Limb (tissue), 2 donors: ENCODE measurements around the gene NRIP1.

Experiments used
- DNase-seq, 2 donors: peaks; one replicate each; pipeline ENCODE4 v3.0.0-alpha.2; 2016; ENCODE audit errors: extremely low spot score in 2 of 2

Gene NRIP1

DNA sequence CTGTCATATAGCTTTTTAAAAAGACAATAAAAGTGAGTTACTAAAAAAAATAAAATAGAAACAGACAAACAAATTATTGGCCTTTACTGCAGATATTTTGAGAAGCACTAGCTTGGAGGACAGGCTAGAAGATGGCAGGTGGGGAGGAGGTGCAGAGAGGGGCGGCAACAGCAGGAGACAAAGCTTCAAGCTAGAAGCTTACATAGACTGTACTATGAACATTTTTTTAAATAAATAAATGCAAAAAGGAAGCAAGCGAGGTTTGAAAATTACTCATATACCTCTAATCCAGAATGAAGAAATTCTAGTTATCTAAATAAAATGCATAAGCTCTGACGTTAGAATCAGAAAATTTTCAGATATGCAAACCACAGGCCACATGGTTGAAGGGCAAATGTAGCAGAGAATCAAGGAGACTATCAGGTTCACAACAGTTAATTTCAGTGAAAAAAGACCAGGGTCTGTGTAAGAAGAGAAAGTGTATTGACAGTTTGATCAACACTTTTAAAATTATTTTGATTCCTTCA, 54.9 kb downstream of the NRIP1 start:
- DNase-seq, result no peak

DNA sequence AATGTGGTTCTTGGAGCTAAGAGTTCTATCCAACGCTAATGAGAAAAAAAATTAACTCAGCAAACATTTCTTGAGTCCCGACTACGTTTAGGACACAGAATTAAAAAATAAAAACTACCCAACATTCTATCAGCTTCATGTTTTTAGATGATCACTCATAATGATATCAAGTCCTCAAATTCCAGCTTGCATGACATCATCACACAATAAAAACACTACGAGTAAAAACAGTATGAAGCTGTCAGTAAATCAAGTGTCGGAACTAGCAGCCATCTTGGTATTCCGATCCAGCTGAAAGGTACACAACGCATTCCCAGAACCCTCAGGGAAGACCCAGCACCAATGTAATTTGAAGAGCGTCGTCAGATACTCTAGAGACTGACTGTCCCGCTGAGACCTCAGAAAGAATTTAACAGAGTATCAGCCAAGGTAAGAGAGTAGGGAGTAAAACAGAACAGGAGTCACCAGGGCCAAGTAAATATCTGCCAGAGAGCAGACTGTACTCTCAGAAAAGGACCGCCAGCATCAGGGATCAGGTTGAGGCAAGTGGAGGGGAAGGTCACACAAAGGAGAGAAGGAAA, 57.0 kb downstream of the NRIP1 start:
- no peak for DNase-seq

DNA sequence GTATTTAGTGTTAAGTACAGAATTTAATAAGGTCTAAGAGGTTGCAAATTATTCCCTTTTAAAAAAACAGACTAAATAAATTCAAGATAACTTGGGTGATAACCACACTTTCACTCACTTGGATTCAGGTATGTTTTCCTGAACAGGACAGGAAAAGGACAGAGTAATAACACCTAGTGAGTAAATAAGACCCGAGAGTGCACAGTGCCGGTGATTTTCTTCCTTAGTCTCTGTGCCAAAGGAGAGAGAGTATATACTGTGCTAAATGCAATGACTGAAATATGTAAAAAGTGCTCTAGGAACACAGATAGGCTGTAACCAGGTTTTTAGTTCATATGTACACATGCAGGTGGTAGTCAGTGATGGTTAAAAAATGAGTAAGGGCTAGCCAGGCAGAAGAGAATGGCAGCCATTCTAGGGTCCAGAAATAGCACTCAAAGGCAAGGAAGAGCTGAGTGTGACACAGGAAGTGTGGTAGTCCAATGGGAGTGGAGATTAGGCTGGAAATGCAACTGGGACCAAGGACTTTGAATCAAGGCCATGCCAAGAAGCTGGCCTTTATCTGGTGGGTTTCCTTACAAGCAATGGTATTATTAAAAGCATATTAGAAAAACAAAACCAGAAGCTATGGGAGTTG, 58.1 kb downstream of the NRIP1 start:
- no peak for DNase-seq

DNA sequence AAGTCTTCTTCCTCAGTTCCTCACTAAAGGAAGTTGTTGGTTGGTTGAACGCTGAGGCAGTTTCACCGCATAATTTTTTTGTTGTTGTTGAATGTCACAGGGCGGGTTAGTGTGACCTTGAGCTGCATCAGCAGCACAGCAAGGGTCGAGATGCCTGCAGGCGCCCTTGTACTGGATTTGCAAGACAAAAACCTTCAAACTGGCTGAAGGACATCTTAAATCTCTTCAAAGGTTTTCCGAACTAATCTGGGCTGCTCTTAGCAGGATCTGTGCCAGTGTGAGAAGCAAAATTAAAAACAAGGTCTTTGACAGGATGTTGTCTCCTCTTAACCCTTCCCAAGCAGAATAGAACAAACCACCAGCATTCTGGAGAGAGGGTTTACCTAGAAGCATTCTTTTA, 59.4 kb downstream of the NRIP1 start:
- no peak for DNase-seq

DNA sequence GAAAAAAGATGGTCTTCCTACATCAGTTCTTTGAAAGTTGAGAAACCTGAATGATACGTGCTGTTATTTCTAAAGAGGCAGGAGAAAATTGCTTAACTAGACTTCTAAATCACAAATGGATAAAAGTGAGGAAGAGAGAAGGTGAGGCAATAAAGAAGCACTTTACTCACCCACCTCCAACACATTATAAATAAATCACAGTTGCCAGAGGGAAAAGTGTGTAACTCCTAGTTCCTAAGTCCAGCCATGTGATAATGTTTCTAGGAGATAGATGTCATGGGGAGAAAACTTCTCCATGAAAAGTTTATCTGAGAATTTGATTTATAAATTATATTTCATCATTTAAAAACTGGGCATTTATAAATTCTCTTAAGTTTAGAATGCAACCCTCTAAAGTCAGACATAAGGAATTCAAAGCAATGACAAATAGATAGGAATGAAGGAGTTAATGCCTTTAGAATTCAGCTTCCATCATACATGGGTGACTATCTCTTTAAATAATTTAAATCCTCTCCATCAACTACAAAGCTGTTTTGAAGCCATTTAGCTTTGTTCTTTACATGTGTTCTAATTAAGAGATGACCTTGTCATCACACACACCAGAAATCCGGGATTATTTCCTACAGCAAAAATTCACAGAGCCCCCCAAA, 60.0 kb downstream of the NRIP1 start:
- no peak for DNase-seq

DNA sequence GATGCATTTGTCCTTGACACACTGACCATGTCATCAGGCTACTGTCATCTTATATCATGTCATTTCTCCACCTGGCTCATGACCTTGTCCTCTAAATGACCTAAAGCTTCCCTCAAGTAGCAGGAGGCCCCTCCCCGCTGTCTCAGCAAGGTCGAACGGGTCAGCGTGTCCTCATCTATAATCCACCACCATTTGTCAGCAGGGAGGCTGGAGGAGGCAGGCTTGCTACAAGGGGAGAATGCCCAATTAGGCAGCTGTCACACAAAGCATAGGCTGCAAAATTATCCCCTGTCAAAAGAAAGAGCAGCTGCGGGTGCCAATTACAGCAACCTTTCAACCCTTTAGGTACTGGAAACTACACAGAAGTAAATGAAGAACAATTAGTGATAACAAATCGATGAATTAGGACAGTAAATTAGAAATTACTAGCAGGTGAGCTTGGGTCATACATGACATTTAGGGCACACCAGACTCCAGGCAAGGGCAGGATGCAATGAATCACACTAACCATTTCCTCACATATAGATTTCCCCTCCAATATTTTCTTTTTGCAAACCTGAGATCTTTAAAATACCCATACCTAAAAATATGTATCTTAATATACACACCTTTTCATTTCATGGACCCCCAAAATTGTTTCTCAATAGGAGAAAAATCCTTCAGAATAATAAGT, 61.2 kb downstream of the NRIP1 start:
- peak; percentile 40 to 42 for DNase-seq

DNA sequence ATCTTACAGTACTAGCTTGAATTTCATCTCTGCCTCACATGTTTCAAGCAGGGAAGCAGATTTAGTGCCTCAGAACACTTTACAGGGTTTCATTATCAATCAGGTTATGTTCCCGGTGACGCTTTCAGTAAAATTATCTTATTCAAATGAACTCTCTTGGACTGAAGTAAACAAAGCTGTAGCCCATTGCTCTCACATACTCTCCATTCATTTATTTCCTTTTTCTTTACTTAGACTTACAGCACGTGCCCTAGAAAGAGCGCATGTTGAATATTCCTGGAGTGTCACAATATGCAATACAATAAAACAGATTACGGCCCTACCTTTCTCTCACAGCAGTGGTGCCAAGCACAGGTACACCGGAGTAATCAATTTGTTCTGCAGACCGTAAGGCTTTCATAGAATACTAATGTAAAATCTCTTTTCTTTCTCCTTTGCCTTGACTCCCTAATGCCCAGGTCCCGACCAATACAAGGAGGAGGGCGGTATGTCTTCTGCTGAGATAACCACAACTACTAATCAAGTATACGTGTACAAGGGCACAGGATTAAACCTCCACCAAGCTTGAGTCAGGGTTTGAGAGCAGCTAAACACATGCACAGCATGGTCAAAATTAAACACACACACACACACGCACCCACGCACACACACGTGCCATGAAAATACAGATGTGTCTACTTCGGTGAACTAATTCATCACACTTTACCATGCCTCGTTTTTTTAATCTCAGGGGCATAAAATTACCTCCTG, 62.8 kb downstream of the NRIP1 start:
- DNase-seq, result no peak

DNA sequence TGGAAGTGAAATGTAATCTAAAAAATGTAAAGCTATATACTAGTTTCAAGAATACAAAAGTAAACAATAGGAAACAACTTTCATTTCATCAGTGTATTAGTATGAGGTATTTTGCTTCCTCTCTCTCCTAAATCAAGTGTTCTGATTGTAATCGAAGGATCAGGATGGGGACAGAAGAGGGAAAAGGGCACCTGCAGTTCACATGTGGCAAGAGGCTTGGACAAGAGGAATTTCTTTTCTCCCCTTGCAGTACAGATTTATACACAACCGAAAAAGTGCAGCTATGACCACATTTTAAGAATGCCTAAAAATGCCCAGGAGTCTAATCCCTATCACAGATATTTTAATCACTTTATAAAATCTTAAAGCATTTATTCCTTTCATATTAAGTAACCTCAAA, 63.7 kb downstream of the NRIP1 start:
- no peak for DNase-seq

DNA sequence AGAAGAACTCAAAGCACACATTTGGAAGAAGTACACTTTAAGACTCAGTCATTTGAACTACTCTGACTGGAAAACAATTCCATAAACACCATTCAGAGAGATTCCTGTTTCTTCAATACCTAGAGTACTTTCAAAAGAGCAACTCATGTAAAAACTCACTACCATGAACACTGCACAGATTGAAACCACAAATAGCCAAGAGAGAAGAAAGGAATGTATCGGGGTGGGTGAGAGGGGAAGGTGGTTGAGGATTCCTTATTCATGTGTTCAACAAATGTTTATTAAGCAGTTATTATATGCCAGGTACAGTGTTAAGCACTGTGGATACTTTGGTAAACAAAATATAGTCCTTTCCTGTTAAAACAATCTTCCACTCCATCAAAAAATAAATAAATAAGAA, 64.7 kb downstream of the NRIP1 start:
- DNase-seq, result no peak

DNA sequence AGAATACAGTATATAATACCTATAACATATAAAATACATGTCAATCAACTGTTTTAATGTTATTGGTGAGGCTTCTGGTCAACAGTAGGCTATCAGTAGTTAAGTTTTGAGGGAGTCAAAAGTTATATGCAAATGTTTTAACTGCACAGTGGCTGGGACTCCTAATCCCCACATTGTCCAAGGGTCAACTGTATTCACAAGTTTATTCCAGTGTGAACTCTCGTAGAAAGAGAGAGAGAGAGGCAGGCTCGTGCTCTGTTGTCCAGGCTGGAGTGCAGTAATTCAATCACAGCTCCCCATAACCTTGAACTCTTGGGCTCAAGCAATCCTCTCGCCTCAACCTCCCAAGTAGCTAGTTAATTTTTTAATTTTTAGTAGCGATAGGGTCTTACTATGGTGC, 66.0 kb downstream of the NRIP1 start:
- DNase-seq, result no peak

DNA sequence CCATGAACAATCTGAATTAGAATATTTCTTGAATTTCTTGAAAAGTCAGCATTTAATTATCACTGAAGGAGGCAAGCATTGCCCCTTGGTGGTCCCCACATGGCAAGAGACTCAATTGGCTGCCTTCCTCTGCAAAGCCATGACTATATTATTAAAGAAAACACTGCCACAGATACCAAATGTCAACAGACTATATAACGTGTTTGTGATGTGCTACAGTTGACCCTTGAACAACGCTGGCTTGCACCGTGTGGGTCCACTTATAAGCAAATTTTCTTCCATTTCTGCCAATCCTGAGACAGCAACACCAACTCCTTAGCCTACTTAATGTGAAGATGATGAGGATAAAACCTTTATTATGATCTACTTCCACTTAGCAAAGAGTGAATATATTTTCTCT, 66.5 kb downstream of the NRIP1 start:
- DNase-seq, result no peak

DNA sequence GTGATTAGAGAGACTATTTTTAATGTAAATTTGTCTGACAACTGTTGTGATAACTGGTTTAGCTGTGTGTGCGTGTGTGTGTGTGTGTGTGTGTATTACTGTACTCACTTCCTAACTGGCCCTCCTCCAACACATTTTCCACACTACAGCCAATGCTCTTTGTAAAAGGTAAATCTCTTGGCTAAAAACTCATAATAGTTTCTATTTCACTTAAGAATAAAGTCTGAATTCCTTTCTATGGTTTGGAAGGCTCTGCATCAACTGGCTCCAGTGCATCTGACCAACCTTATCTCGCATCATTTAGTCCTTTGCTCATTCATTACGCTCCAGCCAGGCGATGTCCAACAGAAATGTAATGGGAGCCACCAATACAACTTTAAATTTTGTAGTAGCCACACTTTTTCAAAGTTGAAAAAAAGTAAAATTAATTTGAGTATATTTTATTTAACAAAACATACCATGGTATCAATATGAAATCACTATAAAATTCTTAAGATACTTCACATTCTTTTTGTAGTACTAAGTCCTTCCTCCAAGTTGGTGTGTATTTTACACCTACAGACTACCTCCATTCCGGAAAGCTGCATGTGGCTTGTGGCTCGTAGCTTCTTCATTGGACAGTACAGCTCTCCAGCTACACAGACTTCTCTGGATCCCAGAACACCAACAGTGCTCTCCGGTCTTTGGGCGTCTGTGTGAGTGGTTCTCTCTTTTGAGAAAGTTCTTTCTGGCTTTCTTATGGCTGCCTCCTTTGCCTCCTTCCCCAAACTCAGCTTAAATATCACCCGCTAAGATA, 68.9 kb downstream of the NRIP1 start:
- DNase-seq, result peak in 1 of 2 donors; percentile 45

DNA sequence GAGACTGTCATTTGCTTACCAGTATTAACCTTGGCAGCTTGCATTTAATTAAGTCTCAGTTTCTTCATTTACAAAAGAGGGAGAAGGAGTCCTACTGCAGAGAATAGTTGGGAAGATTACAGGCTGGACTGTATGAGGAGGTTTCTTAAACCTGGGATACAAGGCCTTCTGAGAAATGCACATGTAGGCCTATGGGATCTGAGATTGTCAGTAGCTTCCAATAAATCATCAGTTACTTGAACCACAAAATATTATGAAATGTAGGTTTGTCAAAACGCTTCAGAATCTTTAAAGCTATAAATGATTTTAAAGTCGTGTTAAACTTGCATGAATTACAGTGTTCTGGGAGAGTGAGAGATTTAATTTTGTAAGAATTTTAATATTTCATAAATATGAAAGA, 69.6 kb downstream of the NRIP1 start:
- DNase-seq, result no peak

DNA sequence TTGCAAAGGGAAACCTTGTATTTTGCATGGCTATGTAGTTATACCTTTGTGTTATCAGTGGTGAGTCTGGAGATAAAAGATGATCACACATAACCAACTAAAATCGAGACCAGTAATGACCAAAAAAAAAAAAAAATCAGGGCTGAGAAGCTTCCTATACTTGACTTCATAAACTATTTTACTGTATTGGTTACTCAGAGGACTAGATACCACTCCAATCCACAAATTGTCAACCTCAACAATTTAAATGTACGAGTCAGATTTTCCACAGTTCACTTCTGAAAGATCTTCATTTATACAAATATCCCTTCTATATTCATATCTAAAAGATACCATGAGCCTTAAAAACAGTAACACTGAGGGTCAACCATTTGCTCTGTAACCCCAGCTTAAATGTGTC, 71.7 kb downstream of the NRIP1 start:
- DNase-seq, result no peak

DNA sequence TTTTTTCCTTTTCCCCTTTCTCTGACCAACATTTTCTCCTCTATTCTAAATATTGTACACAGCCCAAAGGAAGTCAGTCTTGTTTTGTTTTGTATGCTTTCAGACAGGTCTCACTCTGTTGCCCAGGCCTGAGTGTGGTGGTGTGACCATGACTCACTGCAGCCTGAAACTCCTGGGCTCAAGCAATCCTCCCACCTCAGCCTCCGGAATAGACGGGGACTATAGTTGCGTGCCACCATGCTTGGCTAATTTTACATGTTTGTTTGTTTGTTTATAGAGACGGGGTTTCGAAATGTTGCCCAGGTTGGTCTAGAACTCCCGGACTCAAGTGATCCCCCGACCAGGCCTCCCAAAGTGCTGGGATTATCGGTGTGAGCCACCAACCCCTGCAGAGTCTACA, 72.8 kb downstream of the NRIP1 start:
- DNase-seq, result no peak

DNA sequence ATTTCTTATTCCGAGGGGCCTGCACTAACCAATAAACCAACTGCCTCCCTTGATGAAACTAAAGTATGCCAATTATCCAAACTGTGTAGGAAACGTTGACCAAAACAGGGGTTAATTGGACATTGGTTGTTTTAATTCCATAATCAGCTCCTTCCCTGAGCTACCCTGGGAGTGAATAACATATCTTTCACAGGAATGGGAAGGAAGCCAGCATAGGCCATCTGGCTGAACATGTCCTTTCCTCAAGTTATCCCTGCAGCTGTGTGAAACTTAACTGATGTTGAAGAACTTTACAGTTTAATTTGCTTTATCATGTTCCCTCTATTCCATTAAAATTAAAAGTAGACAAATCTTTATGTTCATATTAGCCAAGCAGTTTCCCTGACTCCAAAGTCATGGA, 75.4 kb downstream of the NRIP1 start:
- peak in 1 of 2 donors; percentile 31 for DNase-seq

DNA sequence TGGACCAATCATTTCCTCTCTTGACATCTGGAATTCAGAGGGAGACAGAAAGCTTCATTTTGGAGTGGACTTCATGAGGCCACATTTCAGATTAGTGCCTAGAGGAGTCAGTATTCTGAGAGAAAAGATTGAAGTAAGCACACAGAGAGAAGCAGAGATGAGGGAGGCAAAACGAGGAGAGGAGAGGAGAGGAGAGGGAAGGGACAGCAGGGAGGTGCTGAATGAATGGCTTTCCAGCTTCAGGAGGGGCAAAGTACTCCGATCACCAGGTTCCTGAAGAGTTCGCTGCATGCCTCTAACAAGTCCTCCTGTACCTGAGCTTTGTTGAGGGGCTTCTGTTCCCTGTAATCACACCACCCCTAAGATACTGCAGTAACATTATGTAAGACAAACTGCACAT, 76.0 kb downstream of the NRIP1 start:
- no peak for DNase-seq

DNA sequence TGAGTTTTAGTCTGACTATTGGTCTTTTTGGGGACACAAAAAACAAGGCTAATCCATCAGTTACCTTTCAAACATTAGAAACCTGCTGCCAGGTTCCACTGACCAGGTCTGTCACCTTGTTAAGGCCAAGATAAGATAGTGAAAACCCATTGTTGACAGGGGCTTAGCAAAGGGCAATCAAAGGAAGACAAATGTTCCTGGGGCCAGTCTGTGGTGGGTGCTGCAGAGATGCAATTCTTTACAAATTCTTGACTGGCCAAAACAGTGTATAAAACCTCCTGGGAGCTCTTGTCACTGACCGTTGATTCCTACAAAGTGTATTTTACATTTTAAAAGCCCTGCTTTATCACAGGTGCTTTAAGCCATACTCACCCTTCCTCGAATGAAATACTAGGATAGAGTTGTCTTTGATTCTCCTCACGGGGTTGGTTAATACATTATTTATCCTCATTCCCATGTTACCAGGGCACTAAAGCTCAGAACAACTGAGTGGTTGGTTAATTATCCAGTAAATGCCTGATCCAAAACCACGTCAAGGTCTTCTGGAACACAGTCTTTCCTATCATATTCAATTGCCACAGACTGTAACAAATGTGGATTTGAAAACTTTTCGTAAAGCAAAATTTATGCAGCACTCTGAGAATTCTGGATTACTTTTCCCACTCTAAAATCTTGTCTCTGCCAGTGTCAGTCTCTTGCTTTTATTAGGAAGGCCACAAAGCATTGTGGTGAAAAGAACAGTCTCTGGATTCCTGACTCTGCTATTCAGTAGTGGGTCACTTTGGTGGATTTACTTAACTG, 77.2 kb downstream of the NRIP1 start:
- DNase-seq, result no peak

DNA sequence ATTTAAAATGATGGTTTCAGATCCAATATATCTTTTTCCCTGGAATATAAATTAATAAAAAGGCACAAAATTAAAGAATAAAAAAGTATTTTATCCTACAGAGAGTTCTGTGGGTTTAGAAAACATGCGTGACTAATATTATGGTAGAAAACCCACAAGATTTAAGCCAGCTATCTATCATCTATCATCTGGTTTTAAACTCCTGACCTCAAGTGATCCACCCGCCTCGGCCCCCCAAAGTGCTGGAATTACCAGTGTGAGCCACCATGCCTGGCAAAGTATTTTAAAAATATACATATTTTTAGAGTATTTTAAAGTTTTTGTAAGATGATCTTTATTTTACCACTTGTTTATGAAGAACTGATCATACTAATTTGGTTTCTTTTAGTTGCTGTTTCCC, 79.5 kb downstream of the NRIP1 start:
- DNase-seq, result no peak

DNA sequence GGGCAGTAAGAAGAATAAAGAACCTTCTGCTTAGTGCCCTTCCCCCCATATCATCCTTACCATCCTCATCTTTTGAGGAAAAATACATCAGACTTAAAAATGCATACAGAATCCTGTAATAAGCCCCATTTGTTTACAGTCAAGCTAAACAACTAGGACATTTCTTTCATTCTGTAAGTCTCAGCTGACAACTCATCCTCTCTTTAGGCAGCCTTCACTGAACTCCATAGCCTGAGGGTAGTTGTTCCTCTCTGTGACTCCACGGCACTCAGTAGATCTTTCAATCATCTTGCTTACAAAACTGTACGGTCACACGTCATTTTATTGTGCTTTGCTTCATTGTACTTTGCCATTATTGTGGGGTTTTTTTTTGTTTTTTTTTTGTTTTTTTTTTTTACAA, 82.5 kb downstream of the NRIP1 start:
- DNase-seq, result no peak
